Caki2 (cell line): ENCODE results near the gene P2RY2. TPM values are rescaled to one million over a fixed set of nuclear protein-coding genes. Genes with fewer than 3 reads are reported as not detected.
"Not testable (repeated sequence)": the region's sequence is repeated elsewhere in the genome, so short reads cannot be mapped to it uniquely, and the experiment has no call there.

Experiments used
- DNase-seq: peaks from one replicate; pipeline ENCODE4 v3.0.0-alpha.2; 2015; ENCODE audit warnings: low read depth
- in situ Hi-C: cut with HindIII; loops from 2 replicates; pipeline ENCODE4 v1.10.0; 2016; ENCODE audit warnings: low sequenced_read_pairs, low pct_unique_long_range_greater_than_20kb, mixed read lengths
- total RNA-seq: library from RNA; depleted of rRNA; stranded (reverse); fragments of >200 nt; shearing (Covaris generic); gene quantifications from 2 replicates; pipeline ENCODE4 v1.2.3, GENCODE V29; 2014; ENCODE audit warnings: low replicate concordance

P2RY2 gene
- total RNA-seq, 1 experiment from 2014 or later = 0.47 TPM

DNA sequence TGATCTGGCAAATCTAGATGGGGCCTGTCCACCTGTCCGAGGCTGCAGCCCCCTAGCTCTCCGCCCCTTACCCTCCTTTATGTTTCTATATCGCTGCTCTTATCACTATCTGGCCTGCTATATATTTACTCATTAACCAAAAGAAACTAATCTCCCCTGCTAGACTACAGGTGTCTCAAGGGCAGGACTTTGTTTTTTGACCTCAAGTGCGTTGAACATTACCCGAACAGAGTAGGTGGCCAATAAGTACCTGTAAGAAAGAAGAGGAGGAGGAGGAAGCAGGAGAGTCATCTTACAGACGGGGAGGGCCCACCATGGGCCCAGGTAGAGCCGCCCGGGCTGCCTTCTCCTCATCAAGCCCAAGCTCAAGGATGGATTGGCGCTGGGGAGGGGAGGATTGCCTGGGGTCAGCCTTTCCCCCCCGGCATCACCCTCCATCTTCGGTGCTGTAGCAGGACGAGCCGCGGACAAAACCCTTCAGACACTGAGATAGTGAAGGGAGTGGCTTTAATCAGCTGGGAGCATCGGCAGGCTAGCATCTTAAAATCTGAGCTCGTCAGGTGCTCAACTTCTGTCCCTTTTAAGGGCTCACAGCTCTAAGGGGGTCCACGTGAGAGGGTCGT lies 52.9 kb downstream of the P2RY2 start:
- in situ Hi-C loops = no loop called here
- DNase-seq = no peak

GRCh38 chr11:73271478-73271865 lies 53.4 kb downstream of the P2RY2 start:
- DNase-seq, in situ Hi-C loops: not testable (repeated sequence)

DNA sequence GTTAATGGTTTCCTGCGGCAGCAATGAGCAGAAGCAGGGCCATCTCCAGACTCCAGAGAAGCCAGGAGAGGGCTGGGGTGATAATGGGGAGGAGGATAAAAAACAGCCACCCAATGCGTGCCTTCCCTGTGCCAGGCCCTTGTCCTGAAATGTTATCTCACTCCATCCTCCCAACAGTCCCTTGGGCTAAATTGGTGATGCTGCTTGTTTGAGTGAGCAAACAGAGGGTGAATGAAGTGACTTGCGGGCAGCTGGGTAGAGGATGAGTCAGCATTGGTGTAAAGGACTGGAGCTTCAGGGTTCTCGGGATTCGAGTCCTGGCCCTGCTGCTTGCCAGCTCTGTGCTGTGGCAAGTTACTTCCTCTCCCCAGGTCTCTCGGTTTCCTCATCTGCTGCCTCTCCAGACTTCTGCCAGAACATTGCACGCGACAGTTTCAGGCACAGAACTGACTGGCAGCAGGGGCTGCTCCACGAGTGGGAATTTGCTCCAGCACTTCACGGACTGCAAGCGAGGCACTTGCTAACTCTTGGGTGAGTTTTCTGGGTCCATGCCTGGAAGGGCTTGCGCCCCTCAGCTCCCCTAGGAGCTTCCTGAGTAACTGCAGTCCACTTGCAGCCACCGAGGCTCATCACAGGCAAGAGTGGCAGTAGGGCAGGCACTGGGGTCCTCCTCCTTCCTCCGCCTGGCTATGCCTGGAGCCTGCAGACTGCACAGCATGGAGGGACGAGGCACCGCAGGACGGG lies 54.0 kb downstream of the P2RY2 start, which contains the start of gene P2RY6:
Gene P2RY6, plus strand, starts transcription at position 403 of the 744 bp plus-strand sequence. CDS start 24,181 bp downstream, outside the sequence.
- DNase-seq = peak; percentile 28
- in situ Hi-C loops = no loop called here

- no peak for DNase-seq
- in situ Hi-C loops = no loop called here
Observed at GRCh38 chr11:73272680-73273038, 54.6 kb downstream of the P2RY2 start.

DNA sequence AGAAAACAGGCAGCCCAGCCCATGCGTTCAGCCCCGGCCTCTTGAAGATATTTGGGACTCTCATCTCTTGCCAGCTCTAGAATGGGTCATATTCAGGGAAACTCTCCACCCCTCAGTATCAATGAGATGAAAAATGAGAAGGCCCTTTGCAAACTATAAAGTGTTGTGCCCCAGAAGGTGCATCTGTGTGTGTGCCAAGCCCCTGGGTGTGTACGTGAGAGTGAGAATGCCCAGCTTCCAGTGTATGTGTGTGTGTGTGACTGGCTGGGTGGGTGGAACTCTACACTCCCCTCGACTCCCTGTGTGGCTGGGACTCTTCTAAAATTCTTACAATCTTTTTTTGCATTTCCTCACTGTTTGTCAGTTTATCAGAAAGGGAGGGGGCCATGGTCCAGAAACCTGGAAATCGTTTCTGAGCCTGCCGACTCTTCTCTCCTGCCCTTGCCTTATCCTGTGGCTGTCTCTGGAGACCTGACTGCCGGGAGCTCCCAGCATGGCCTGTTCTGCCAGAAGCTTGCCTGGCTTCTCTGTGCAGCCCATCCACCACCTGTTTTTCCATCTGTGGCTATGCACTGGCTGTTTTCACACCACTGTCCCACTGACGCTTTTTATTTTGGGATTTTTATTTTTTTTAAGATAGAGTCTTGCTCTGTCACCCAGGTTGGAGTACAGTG lies 55.3 kb downstream of the P2RY2 start:
- DNase-seq = no peak
- in situ Hi-C loops = no loop called here

- in situ Hi-C loops = not testable (repeated sequence)
Observed at GRCh38 chr11:73274191-73274590, 56.1 kb downstream of the P2RY2 start.

GRCh38 chr11:73274722-73275380 lies 56.8 kb downstream of the P2RY2 start:
- in situ Hi-C loops = no loop called here
- DNase-seq = no peak

More at GRCh38 chr11:73274191-73274590, 56.1 kb downstream of the P2RY2 start:
- DNase-seq = not testable (repeated sequence)

DNA sequence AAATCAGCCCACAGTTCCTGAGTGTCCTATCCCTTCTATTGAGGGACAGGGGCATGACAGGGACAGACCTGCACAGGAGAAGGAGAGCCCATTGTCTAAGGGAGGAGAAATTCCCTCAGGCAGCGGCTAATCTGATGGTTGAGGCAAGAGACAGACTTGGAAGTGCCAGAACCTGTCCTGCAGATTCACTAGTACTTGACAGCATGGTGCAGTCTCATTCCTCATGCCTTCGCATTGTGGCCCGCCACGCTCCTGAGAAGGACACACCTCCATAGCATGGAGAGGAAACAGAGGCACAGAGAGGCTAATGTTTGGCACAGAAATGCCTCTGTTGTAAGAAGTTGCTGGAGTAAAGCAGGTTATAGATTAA lies 57.3 kb downstream of the P2RY2 start:
- DNase-seq = no peak
- in situ Hi-C loops = no loop called here

DNA sequence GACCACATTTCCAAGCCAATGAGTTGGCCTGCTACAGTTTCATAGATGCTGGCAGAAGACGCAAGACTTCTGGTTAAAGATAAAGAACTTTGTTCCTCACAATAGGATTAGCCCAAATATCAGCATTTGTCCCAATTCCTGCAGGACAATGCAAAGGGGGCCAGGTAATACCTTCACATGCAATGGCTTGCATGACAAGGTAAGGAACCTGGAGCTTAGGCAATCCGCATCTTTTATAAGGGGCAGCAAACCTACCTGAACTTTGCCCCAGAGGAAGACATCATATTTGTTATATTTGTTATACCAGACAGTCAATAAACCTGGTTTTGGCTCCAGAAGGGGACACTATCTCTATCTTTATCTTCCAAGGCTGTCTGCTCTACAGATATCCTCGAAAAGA lies 59.4 kb downstream of the P2RY2 start:
- in situ Hi-C loops = no loop called here
- no peak for DNase-seq

GRCh38 chr11:73280626-73281025 lies 62.5 kb downstream of the P2RY2 start:
- no peak for DNase-seq
- in situ Hi-C loops = no loop called here

DNA sequence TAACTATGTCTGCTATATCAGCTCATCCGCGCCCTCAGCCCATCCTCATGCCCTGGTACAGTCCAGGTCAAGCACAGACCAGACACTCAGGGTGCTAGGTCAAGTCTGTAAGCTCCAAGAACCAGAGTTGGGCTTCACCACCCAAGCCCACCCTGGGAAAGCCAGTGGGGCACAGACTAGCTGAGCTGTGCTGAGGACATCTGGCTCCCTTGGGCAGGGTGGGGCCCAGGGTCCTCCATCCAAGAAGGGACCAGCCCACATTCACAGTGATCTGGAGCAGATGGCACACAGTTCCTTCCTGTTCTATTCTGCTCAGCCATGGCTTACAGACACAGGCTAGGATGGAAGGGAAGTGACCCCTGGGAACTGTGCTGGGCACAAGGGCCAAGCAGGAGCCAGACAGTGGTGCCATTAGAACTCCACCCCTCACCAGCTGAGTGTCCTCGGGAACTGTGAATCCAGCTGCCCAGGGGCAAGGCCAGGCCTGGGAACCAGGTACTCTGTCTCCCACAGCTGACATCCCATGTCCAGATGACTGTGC lies 63.2 kb downstream of the P2RY2 start:
- in situ Hi-C loops = no loop called here

GRCh38 chr11:73281796-73282660 lies 63.9 kb downstream of the P2RY2 start:
- in situ Hi-C loops = no loop called here
- DNase-seq = no peak

More for the DNA sequence above, 63.2 kb downstream of the P2RY2 start:
- no peak for DNase-seq

DNA sequence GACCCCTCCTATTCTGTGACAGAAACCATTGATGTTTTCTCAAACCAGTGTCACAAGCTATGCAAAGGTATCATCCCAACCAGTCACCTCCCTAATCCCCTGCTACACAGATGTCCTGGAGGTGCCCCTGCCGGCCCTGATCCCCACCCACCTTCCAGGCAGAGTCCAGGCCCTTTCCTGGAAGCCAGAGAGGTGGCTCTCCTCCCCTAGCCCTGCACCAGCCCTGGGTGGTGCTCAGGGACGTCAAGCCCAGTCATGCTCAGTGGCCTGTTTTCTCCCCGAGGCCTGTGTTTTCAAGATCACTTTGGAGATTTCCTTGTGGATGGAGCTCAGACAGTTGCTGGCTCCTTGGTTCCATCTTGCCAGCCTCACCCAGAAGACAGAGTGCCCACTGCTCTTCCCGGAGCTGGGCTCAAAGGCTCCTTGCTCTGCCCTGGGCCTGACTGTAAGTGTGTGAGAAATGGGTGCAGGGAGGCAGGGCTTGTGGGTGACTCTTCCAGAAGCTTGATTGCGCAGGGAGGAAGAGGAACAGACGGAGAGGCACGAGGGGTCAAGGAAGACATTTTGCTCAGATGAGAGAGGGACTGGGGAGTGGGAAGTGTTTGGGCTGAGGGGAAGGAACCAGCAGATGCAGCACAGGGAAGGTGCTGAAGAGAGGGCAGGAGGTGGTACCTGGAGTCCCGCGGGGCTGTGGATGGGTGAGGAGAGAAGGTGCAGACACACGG lies 65.4 kb downstream of the P2RY2 start:
- no peak for DNase-seq
- in situ Hi-C loops = no loop called here

DNA sequence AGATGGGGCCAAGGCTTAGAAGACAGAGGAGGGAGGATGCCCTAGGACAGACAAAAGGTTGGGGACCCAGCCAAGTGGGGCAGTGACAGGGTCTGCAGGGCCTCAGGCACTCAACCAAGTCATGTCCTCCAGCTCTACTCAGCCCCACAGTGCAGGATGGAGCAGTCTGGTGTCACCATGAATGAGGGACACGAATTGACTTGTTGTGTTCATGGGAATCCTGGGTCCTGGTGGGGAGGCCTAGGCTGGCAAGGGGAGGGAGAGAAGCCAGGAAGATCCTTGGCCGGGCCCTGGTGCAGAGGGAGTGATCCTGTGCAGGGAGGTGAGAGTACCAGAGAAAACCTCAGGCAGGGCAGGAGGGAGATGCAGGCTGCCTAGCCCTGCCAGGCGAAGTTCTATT lies 66.0 kb downstream of the P2RY2 start:
- DNase-seq = no peak
- in situ Hi-C loops = no loop called here

DNA sequence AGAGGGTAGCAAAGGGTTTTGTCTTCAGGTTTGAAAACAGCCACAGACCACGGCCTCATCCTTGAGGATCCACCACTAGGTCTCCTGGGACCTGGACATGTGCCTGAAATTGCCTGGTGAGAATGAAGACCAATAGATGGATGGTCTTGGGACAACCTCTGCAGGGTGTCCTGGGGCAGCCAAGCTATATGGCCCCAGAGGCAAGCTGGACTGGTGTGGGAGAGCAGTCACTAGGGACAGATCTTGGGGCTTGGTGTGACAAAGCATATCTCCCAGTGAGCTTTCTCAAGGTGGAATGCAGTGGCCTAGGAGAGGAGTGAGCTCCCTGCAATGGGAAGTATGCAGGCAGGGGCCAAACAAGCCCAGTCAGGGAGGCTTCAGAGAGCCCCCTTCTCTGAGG lies 67.6 kb downstream of the P2RY2 start:
- in situ Hi-C loops = no loop called here

More for the DNA sequence above, 67.6 kb downstream of the P2RY2 start:
- no peak for DNase-seq
